Upper lobe of left lung (tissue), 4 donors: ENCODE data around the gene DAZAP1.

Source experiments
- CTCF ChIP-seq, 6 experiments: fragments of 450-650 bp in 4 of 6; fragments of 200-600 bp in 2 of 6; sonication (generic) in 2 of 6; IDR thresholded peaks; one replicate each; pipeline ENCODE4 v1.5.1; 2016 to 2019; ENCODE audit warnings: antibody characterized with exemption in 6 of 6
- EP300 ChIP-seq, 4 donors: sonication (generic); formaldehyde crosslinking; IDR thresholded peaks; one replicate each; pipeline ENCODE4 v1.5.1; 2017; ENCODE audit warnings: antibody characterized with exemption in 4 of 4, control low read depth in 2 of 4
- POLR2A ChIP-seq, 4 donors: fragments of 450-650 bp; IDR thresholded peaks; one replicate each; pipeline ENCODE4 v1.5.1; 2016 to 2017; ENCODE audit warnings: antibody characterized with exemption in 4 of 4, mild to moderate bottlenecking in 2 of 4
- POLR2AphosphoS5 ChIP-seq, 2 donors: sonication (generic); formaldehyde crosslinking; IDR thresholded peaks; one replicate each; pipeline ENCODE4 v1.5.1; 2017; ENCODE audit warnings: antibody characterized with exemption in 2 of 2

DNA sequence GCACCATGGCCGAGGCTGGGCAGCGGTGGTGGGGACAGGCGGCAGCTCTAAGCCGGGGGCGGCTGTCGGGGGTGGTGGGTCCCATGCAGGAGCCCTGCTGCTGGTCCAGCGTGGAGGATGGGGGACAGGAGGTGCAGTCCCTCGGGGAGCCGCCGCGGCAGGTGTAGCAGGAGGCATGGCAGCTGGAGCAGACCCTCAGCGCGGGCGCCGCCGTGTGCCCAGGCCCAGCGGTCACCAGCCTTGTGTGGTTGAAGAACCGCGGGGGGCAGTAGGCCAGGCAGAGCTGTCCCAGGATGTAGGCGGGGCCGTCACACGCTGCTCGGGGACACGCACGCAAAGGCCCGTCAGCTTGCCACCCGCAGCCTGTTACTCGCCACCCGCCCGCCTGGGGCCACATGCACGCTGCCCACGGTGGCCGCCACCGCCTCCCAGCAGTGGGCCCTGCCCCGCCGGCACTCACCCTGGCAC lies 74.5 kb downstream of the DAZAP1 start:
- TF ChIP-seq CTCF (IDR thresholded peaks at IDR 0.05) = no peak
- no peak for TF ChIP-seq EP300 (IDR thresholded peaks at IDR 0.05)
- no peak for TF ChIP-seq POLR2A (IDR thresholded peaks at IDR 0.05)
- no peak for TF ChIP-seq POLR2AphosphoS5 (IDR thresholded peaks at IDR 0.05)
